Measurements from ENCODE around the gene DLEC1. TPM values are rescaled to one million over a fixed set of nuclear protein-coding genes. Genes with fewer than 3 reads are reported as not detected.

Gene DLEC1
- total and polyA plus RNA-seq, 2 donors (not counting 1 experiment from before 2014, with no cell fraction given) = under 0.01 to 0.02 TPM

GRCh38 chr3:38146504-38146903 is 107.5 kb downstream of the DLEC1 start:
- H3K4me1 ChIP-seq (ENCODE audit: control insufficient read depth, extremely low read depth, insufficient read depth, low read length) = no peaks in the 10 kb centered on the region

GRCh38 chr3:38147421-38147820 is 108.4 kb downstream of the DLEC1 start:
- no peaks in the 10 kb centered on the region for H3K27me3 ChIP-seq (ENCODE audit: control insufficient read depth, insufficient read depth, low read length)
- no peak overlapping the region for H3K27ac ChIP-seq (ENCODE audit: insufficient read depth, low read length)
- H3K4me3 ChIP-seq (replicated peaks in 1 of 4; ENCODE audit: control extremely low read depth in 1 of 4, insufficient read depth in 1 of 4, low read depth in 3 of 4, low read length in 4 of 4) = no peak overlapping the region
- H4K20me1 ChIP-seq (ENCODE audit: control insufficient read depth, extremely low read depth, insufficient read depth, low read length) = no peaks in the 10 kb centered on the region
- H3K4me2 ChIP-seq (ENCODE audit: extremely low read depth, insufficient read depth, low read length) = no peak overlapping the region
- H3K9ac ChIP-seq (ENCODE audit: insufficient read depth, low read length) = no peak overlapping the region
- H3K79me2 ChIP-seq (ENCODE audit: control insufficient read depth, insufficient read depth, low read length) = no peaks in the 10 kb centered on the region
- TF ChIP-seq CTCF (conservative IDR thresholded peaks at IDR 0.05 in 1 of 2, IDR thresholded peaks at IDR 0.05 in 1 of 2; ENCODE audit: low read depth in 1 of 2, low read length in 2 of 2) (no peak), EZH2 (IDR thresholded peaks at IDR 0.05; ENCODE audit: low read length, missing control alignments) (no peak)
- H3K36me3 ChIP-seq (ENCODE audit: control insufficient read depth, insufficient read depth, low read length) = no peaks in the 10 kb centered on the region
- H2AFZ ChIP-seq (ENCODE audit: low read length) = no peak overlapping the region
- no peaks in the 10 kb centered on the region for H3K4me1 ChIP-seq (ENCODE audit: control insufficient read depth, extremely low read depth, insufficient read depth, low read length)
- DNase-seq (ENCODE audit: low read depth in 2 of 2) = no peak
- H3K9me3 ChIP-seq (ENCODE audit: control insufficient read depth, insufficient read depth, low read depth, low read length) = no peaks in the 10 kb centered on the region

More at GRCh38 chr3:38146504-38146903, 107.5 kb downstream of the DLEC1 start:
- DNase-seq (ENCODE audit: low read depth in 2 of 2) = no peak
- no peak overlapping the region for H3K9ac ChIP-seq (ENCODE audit: insufficient read depth, low read length)
- peaks cover 2% of the 10 kb centered on the region for H3K36me3 ChIP-seq (ENCODE audit: control insufficient read depth, insufficient read depth, low read length)
- H3K9me3 ChIP-seq (ENCODE audit: control insufficient read depth, insufficient read depth, low read depth, low read length) = no peaks in the 10 kb centered on the region
- no peaks in the 10 kb centered on the region for H4K20me1 ChIP-seq (ENCODE audit: control insufficient read depth, extremely low read depth, insufficient read depth, low read length)
- H3K4me2 ChIP-seq (ENCODE audit: extremely low read depth, insufficient read depth, low read length) = no peak overlapping the region
- no peak for TF ChIP-seq CTCF (conservative IDR thresholded peaks at IDR 0.05 in 1 of 2, IDR thresholded peaks at IDR 0.05 in 1 of 2; ENCODE audit: low read depth in 1 of 2, low read length in 2 of 2)
- no peak for TF ChIP-seq EZH2 (IDR thresholded peaks at IDR 0.05; ENCODE audit: low read length, missing control alignments)
- no peak overlapping the region for H2AFZ ChIP-seq (ENCODE audit: low read length)
- H3K4me3 ChIP-seq (replicated peaks in 1 of 4; ENCODE audit: control extremely low read depth in 1 of 4, insufficient read depth in 1 of 4, low read depth in 3 of 4, low read length in 4 of 4) = no peak overlapping the region
- H3K27ac ChIP-seq (ENCODE audit: insufficient read depth, low read length) = no peak overlapping the region
- H3K79me2 ChIP-seq (ENCODE audit: control insufficient read depth, insufficient read depth, low read length) = no peaks in the 10 kb centered on the region
- no peaks in the 10 kb centered on the region for H3K27me3 ChIP-seq (ENCODE audit: control insufficient read depth, insufficient read depth, low read length)

- Histone ChIP-seq H3K27ac (ENCODE audit: insufficient read depth, low read length) (no peak overlapping the region), H3K4me1 (ENCODE audit: control insufficient read depth, extremely low read depth, insufficient read depth, low read length) (no peaks in the 10 kb centered on the region), H3K9ac (ENCODE audit: insufficient read depth, low read length) (no peak overlapping the region), H3K4me3 (replicated peaks in 1 of 4; ENCODE audit: control extremely low read depth in 1 of 4, insufficient read depth in 1 of 4, low read depth in 3 of 4, low read length in 4 of 4) (no peak overlapping the region), H3K27me3 (ENCODE audit: control insufficient read depth, insufficient read depth, low read length) (no peaks in the 10 kb centered on the region), H3K79me2 (ENCODE audit: control insufficient read depth, insufficient read depth, low read length) (no peaks in the 10 kb centered on the region), H4K20me1 (ENCODE audit: control insufficient read depth, extremely low read depth, insufficient read depth, low read length) (no peaks in the 10 kb centered on the region), H3K36me3 (ENCODE audit: control insufficient read depth, insufficient read depth, low read length) (no peaks in the 10 kb centered on the region), H3K9me3 (ENCODE audit: control insufficient read depth, insufficient read depth, low read depth, low read length) (no peaks in the 10 kb centered on the region), H3K4me2 (ENCODE audit: extremely low read depth, insufficient read depth, low read length) (no peak overlapping the region), H2AFZ (ENCODE audit: low read length) (no peak overlapping the region)
- no peak for TF ChIP-seq CTCF (conservative IDR thresholded peaks at IDR 0.05 in 1 of 2, IDR thresholded peaks at IDR 0.05 in 1 of 2; ENCODE audit: low read depth in 1 of 2, low read length in 2 of 2)
- no peak for TF ChIP-seq EZH2 (IDR thresholded peaks at IDR 0.05; ENCODE audit: low read length, missing control alignments)
- DNase-seq (ENCODE audit: low read depth in 2 of 2) = no peak
These were observed 109.4 kb downstream of the DLEC1 start for GRCh38 chr3:38148311-38148882.
